HepG2 (cell line): ENCODE results near the gene NR2F6. TPM values are rescaled to one million over a fixed set of nuclear protein-coding genes. Genes with fewer than 3 reads are reported as not detected.
A peak's percentile ranks its signal among the peaks of the same experiment; 100 is the strongest.

ENCODE experiments used
- ARID2 ChIP-seq: sonication (generic); formaldehyde crosslinking; IDR thresholded peaks from 2 replicates; pipeline ENCODE4 v1.8.1; 2022; ENCODE audit warnings: mild to moderate bottlenecking, missing genetic modification reagents, borderline replicate concordance
- ATF4 ChIP-seq, 2 experiments: fragments of 450-650 bp in 1 of 2; sonication (generic) in 1 of 2; formaldehyde crosslinking; IDR thresholded peaks; 2 replicates each; pipeline versions ENCODE4 v1.5.0 to v1.8.0; 2020 to 2022; ENCODE audit warnings: mild to moderate bottlenecking in 1 of 2, missing genetic modification reagents in 1 of 2
- HNRNPL ChIP-seq: fragments of 200-400 bp; formaldehyde crosslinking; IDR thresholded peaks from 2 replicates; pipeline ENCODE4 v1.6.1; 2017; ENCODE audit warnings: mild to moderate bottlenecking, low read depth, low read length
- PAX8 ChIP-seq: sonication (generic); formaldehyde crosslinking; IDR thresholded peaks from 2 replicates; pipeline ENCODE4 v1.8.0; 2022; ENCODE audit warnings: mild to moderate bottlenecking, missing genetic modification reagents, borderline replicate concordance
- PRDM10 ChIP-seq: sonication (generic); formaldehyde crosslinking; IDR thresholded peaks from 2 replicates; pipeline ENCODE4 v1.4.0; 2020; ENCODE audit warnings: low read depth, missing genetic modification reagents
- SOX6 ChIP-seq, 2 experiments: fragments of 450-650 bp in 1 of 2; sonication (generic) in 1 of 2; formaldehyde crosslinking in 1 of 2; IDR thresholded peaks; 2 replicates each; pipeline versions ENCODE4 v1.4.0 to v1.6.1; 2017 to 2020; ENCODE audit warnings: antibody characterized with exemption in 1 of 2, mild to moderate bottlenecking in 1 of 2, missing genetic modification reagents in 1 of 2
- ZBTB21 ChIP-seq: sonication (generic); formaldehyde crosslinking; IDR thresholded peaks from 2 replicates; pipeline ENCODE4 v1.4.0; 2020; ENCODE audit warnings: missing genetic modification reagents
- ZNF432 ChIP-seq: sonication (generic); formaldehyde crosslinking; IDR thresholded peaks from 2 replicates; pipeline ENCODE4 v1.5.0; 2020; ENCODE audit warnings: missing genetic modification reagents, mild to moderate bottlenecking, borderline replicate concordance
- ZSCAN21 ChIP-seq: sonication (generic); formaldehyde crosslinking; IDR thresholded peaks from 2 replicates; pipeline ENCODE4 v1.8.0; 2022; ENCODE audit warnings: mild to moderate bottlenecking, missing genetic modification reagents, moderate library complexity, borderline replicate concordance
- ZUFSP ChIP-seq: sonication (generic); formaldehyde crosslinking; IDR thresholded peaks from 2 replicates; pipeline ENCODE4 v1.9.0; 2021; ENCODE audit warnings: missing genetic modification reagents, mild to moderate bottlenecking, borderline replicate concordance
- polyA plus RNA-seq, 8 experiments: library from polyadenylated mRNA; depleted of rRNA in 3 of 8; stranded (reverse) in 7 of 8; unstranded in 1 of 8; fragments of >200 nt; fragmentation: Illumina TruSeq in 4 of 8; extraction: Trizol in 4 of 8; gene quantifications; 2 replicates each; pipeline versions ENCODE4 v1.2.1 to v1.2.3, GENCODE V29; 2011 to 2016; ENCODE audit warnings: low read depth in 4 of 8, missing spikeins in 1 of 8, mixed read lengths in 1 of 8; ENCODE audit not compliant: insufficient read depth in 1 of 8
- total RNA-seq, 5 experiments: library from RNA; depleted of rRNA; stranded (reverse); fragments of >200 nt; fragmentation: Illumina TruSeq; extraction: Trizol; gene quantifications; 2 replicates each; pipeline ENCODE4 v1.2.3, GENCODE V29; 2016; ENCODE audit warnings: low read depth in 1 of 5
- TF ChIP-seq, protein P1 (sequence below): sonication (generic); formaldehyde crosslinking; IDR thresholded peaks from 2 replicates; pipeline ENCODE4 v1.4.0; 2020; ENCODE audit warnings: missing genetic modification reagents
- TF ChIP-seq, protein P2 (sequence below): sonication (generic); formaldehyde crosslinking; IDR thresholded peaks from 2 replicates; pipeline ENCODE4 v1.4.0; 2020; ENCODE audit warnings: missing genetic modification reagents
- TF ChIP-seq, protein P3 (sequence below): IDR thresholded peaks from 2 replicates; pipeline ENCODE4 v1.6.1; 2016; ENCODE audit warnings: mild to moderate bottlenecking

The NR2F6 gene
- total and polyA plus RNA-seq, 2 of the 13 experiments (the other 11 are each of a cell fraction or from before 2014, with no cell fraction given), result 30.9 to 72.4 TPM

DNA sequence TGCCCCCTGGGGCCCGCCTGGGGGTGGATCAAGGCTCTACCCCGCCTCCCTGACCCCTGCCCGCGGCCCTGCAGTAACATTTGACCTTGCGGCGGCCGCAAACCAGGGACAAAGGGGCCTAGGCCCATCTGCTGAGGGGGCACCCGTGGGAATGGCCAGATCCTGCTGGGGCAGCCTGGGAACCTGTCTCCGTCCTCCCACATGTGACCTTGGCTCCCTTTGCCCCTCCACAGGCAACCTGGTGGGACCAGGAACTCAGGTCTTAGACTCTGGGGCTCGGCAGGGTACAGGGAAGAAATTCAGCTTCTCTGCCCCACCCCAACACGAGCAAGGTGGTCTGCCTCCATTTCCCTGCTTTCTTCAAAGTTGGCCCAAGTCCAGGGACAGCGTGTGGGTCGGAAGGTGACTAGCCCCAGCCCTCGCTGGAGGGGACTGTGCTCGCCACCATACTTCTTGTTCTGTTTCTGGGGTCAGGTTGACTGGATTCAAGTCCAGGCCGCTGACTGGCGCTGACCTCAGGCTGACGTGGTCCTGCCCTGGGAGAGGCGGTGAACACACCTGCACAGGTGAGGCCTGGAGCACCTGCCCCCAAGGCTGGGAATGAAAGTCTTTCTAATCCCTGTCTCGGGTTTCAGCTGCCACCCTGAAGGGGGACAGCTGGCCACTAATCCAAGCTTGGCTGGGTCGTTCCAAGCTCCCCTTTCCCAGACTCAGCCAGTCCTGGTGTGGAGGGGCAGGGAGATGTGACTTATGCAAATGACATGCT lies 2.5 kb upstream of the NR2F6 start (continued):
- TF ChIP-seq, protein P1, sequence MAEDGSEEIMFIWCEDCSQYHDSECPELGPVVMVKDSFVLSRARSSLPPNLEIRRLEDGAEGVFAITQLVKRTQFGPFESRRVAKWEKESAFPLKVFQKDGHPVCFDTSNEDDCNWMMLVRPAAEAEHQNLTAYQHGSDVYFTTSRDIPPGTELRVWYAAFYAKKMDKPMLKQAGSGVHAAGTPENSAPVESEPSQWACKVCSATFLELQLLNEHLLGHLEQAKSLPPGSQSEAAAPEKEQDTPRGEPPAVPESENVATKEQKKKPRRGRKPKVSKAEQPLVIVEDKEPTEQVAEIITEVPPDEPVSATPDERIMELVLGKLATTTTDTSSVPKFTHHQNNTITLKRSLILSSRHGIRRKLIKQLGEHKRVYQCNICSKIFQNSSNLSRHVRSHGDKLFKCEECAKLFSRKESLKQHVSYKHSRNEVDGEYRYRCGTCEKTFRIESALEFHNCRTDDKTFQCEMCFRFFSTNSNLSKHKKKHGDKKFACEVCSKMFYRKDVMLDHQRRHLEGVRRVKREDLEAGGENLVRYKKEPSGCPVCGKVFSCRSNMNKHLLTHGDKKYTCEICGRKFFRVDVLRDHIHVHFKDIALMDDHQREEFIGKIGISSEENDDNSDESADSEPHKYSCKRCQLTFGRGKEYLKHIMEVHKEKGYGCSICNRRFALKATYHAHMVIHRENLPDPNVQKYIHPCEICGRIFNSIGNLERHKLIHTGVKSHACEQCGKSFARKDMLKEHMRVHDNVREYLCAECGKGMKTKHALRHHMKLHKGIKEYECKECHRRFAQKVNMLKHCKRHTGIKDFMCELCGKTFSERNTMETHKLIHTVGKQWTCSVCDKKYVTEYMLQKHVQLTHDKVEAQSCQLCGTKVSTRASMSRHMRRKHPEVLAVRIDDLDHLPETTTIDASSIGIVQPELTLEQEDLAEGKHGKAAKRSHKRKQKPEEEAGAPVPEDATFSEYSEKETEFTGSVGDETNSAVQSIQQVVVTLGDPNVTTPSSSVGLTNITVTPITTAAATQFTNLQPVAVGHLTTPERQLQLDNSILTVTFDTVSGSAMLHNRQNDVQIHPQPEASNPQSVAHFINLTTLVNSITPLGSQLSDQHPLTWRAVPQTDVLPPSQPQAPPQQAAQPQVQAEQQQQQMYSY, result peak; percentile 82; the same call in 1 of the 2 replicates
- TF ChIP-seq HNRNPL (peak; percentile 94), PRDM10 (peak; percentile 69), ZBTB21 (CRISPR knock-in tag) (0 out of 2 replicates have a peak, but pooled peaks have one; percentile 10), ZUFSP (no peak), ZNF432 (no peak), PAX8 (CRISPR knock-in tag) (no peak), SOX6 (IDR thresholded peaks at IDR 0.05) (no peak), SOX6 (CRISPR knock-in tag; IDR thresholded peaks at IDR 0.05) (peak; percentile 96), ARID2 (CRISPR knock-in tag) (no peak), ZSCAN21 (CRISPR knock-in tag) (peak; percentile 87), ATF4 (CRISPR knock-in tag; IDR thresholded peaks at IDR 0.05) (no peak)
- TF ChIP-seq, protein P2, sequence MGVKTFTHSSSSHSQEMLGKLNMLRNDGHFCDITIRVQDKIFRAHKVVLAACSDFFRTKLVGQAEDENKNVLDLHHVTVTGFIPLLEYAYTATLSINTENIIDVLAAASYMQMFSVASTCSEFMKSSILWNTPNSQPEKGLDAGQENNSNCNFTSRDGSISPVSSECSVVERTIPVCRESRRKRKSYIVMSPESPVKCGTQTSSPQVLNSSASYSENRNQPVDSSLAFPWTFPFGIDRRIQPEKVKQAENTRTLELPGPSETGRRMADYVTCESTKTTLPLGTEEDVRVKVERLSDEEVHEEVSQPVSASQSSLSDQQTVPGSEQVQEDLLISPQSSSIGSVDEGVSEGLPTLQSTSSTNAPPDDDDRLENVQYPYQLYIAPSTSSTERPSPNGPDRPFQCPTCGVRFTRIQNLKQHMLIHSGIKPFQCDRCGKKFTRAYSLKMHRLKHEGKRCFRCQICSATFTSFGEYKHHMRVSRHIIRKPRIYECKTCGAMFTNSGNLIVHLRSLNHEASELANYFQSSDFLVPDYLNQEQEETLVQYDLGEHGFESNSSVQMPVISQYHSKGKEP, result no peak
- TF ChIP-seq, protein P3, sequence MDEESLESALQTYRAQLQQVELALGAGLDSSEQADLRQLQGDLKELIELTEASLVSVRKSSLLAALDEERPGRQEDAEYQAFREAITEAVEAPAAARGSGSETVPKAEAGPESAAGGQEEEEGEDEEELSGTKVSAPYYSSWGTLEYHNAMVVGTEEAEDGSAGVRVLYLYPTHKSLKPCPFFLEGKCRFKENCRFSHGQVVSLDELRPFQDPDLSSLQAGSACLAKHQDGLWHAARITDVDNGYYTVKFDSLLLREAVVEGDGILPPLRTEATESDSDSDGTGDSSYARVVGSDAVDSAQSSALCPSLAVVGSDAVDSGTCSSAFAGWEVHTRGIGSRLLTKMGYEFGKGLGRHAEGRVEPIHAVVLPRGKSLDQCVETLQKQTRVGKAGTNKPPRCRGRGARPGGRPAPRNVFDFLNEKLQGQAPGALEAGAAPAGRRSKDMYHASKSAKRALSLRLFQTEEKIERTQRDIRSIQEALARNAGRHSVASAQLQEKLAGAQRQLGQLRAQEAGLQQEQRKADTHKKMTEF, result peak; percentile 95; the same call in 1 of the 2 replicates
